ACC112 (cell line): Measurements from ENCODE around the gene KLHL42.

Source experiments
- H2AFZ ChIP-seq: fragments of 200-600 bp; sonication (generic); one replicate; pipeline ENCODE4 v1.6.0; 2017; ENCODE audit warnings: antibody characterized with exemption, low read length; ENCODE audit not compliant: unreplicated experiment
- H3K27ac ChIP-seq: fragments of 200-600 bp; sonication (generic); 2 replicates; pipeline ENCODE4 v1.5.1; 2014; ENCODE audit warnings: low read depth, mild to moderate bottlenecking, antibody characterized with exemption, low read length, moderate library complexity
- H3K27me3 ChIP-seq: fragments of 200-600 bp; sonication (generic); 2 replicates; pipeline ENCODE4 v1.6.1; 2014; ENCODE audit warnings: mild to moderate bottlenecking, antibody characterized with exemption, low read length, moderate library complexity, mixed read lengths; ENCODE audit not compliant: insufficient read depth
- H3K36me3 ChIP-seq: fragments of 200-600 bp; sonication (generic); 2 replicates; pipeline ENCODE4 v1.6.1; 2016; ENCODE audit warnings: mild to moderate bottlenecking, antibody characterized with exemption, low read length, moderate library complexity, mixed read lengths; ENCODE audit not compliant: insufficient read depth
- H3K4me1 ChIP-seq: fragments of 200-600 bp; sonication (generic); one replicate; pipeline ENCODE4 v1.6.1; 2016; ENCODE audit warnings: low read length, mixed read lengths; ENCODE audit not compliant: insufficient read depth, unreplicated experiment, control insufficient read depth
- H3K4me3 ChIP-seq: fragments of 200-600 bp; sonication (generic); 2 replicates; pipeline ENCODE4 v1.5.1; 2014; ENCODE audit warnings: mild to moderate bottlenecking, low read depth, low read length
- H3K79me2 ChIP-seq: fragments of 200-600 bp; sonication (generic); one replicate; pipeline ENCODE4 v1.6.0; 2016; ENCODE audit warnings: low read length; ENCODE audit not compliant: control insufficient read depth, unreplicated experiment, insufficient read depth

Gene KLHL42

GRCh38 chr12:27817766-27818165, 37.7 kb downstream of the KLHL42 start:
- no peak overlapping the region for H3K4me3 ChIP-seq
- no peak overlapping the region for H3K27ac ChIP-seq
- no peaks in the 10 kb centered on the region for H3K27me3 ChIP-seq
- H3K36me3 ChIP-seq, result no peaks in the 10 kb centered on the region
- H2AFZ ChIP-seq, result no peak overlapping the region
- H3K4me1 ChIP-seq, result peaks cover 21% of the 10 kb centered on the region
- H3K79me2 ChIP-seq, result no peaks in the 10 kb centered on the region

- Histone ChIP-seq H3K4me3 (no peak overlapping the region), H3K27ac (no peak overlapping the region), H3K27me3 (no peaks in the 10 kb centered on the region), H3K36me3 (no peaks in the 10 kb centered on the region), H3K79me2 (no peaks in the 10 kb centered on the region), H2AFZ (no peak overlapping the region), H3K4me1 (peaks cover 21% of the 10 kb centered on the region)
Observed at GRCh38 chr12:27818401-27818918, 38.4 kb downstream of the KLHL42 start.

- no peaks in the 10 kb centered on the region for H3K27me3 ChIP-seq
- peak overlapping the region; percentile 59 for H2AFZ ChIP-seq
- no peak overlapping the region for H3K27ac ChIP-seq
- H3K79me2 ChIP-seq, result no peaks in the 10 kb centered on the region
- peaks cover 21% of the 10 kb centered on the region for H3K4me1 ChIP-seq
- H3K36me3 ChIP-seq, result no peaks in the 10 kb centered on the region
- no peak overlapping the region for H3K4me3 ChIP-seq
Observed at GRCh38 chr12:27820564-27820963, 40.5 kb downstream of the KLHL42 start.

GRCh38 chr12:27821259-27821973, 41.4 kb downstream of the KLHL42 start:
- H3K36me3 ChIP-seq, result no peaks in the 10 kb centered on the region
- H3K4me3 ChIP-seq, result peak overlapping the region; percentile 31; the same call in 1 of the 2 replicates
- peak overlapping the region; percentile 67 for H3K27ac ChIP-seq
- H3K4me1 ChIP-seq, result peaks cover 21% of the 10 kb centered on the region
- H3K27me3 ChIP-seq, result no peaks in the 10 kb centered on the region
- H2AFZ ChIP-seq, result peak overlapping the region; percentile 59
- H3K79me2 ChIP-seq, result no peaks in the 10 kb centered on the region

- Histone ChIP-seq H3K36me3 (no peaks in the 10 kb centered on the region), H3K27me3 (no peaks in the 10 kb centered on the region), H3K4me3 (no peak overlapping the region), H3K27ac (peak overlapping the region; percentile 67), H2AFZ (no peak overlapping the region), H3K79me2 (no peaks in the 10 kb centered on the region), H3K4me1 (peaks cover 21% of the 10 kb centered on the region)
Observed at GRCh38 chr12:27822076-27822712, 42.2 kb downstream of the KLHL42 start.

GRCh38 chr12:27823038-27823437, 43.0 kb downstream of the KLHL42 start:
- Histone ChIP-seq H3K4me3 (no peak overlapping the region), H2AFZ (no peak overlapping the region), H3K36me3 (no peaks in the 10 kb centered on the region)

GRCh38 chr12:27824126-27824842, 44.3 kb downstream of the KLHL42 start:
- H3K36me3 ChIP-seq, result no peaks in the 10 kb centered on the region
- H3K4me1 ChIP-seq, result peaks cover 30% of the 10 kb centered on the region
- H3K79me2 ChIP-seq, result no peaks in the 10 kb centered on the region
- H2AFZ ChIP-seq, result no peak overlapping the region
- H3K4me3 ChIP-seq, result no peak overlapping the region
- no peaks in the 10 kb centered on the region for H3K27me3 ChIP-seq
- no peak overlapping the region for H3K27ac ChIP-seq

More at GRCh38 chr12:27823038-27823437, 43.0 kb downstream of the KLHL42 start:
- H3K4me1 ChIP-seq, result peaks cover 24% of the 10 kb centered on the region
- H3K79me2 ChIP-seq, result no peaks in the 10 kb centered on the region
- H3K27ac ChIP-seq, result no peak overlapping the region
- H3K27me3 ChIP-seq, result no peaks in the 10 kb centered on the region

- peaks cover 24% of the 10 kb centered on the region for H3K4me1 ChIP-seq
- no peak overlapping the region for H3K4me3 ChIP-seq
- no peak overlapping the region for H2AFZ ChIP-seq
- no peak overlapping the region for H3K27ac ChIP-seq
- no peaks in the 10 kb centered on the region for H3K36me3 ChIP-seq
- H3K79me2 ChIP-seq, result no peaks in the 10 kb centered on the region
- H3K27me3 ChIP-seq, result no peaks in the 10 kb centered on the region
Observed at GRCh38 chr12:27826076-27826475, 46.0 kb downstream of the KLHL42 start.

GRCh38 chr12:27828196-27828595, 48.2 kb downstream of the KLHL42 start:
- Histone ChIP-seq H3K4me1 (peaks cover 8% of the 10 kb centered on the region), H3K79me2 (no peaks in the 10 kb centered on the region), H2AFZ (no peak overlapping the region), H3K36me3 (no peaks in the 10 kb centered on the region), H3K27ac (no peak overlapping the region), H3K4me3 (no peak overlapping the region), H3K27me3 (no peaks in the 10 kb centered on the region)

GRCh38 chr12:27838543-27839185, 58.6 kb downstream of the KLHL42 start:
- no peaks in the 10 kb centered on the region for H3K79me2 ChIP-seq
- no peak overlapping the region for H2AFZ ChIP-seq
- no peak overlapping the region for H3K4me3 ChIP-seq
- H3K4me1 ChIP-seq, result peaks cover 6% of the 10 kb centered on the region
- no peak overlapping the region for H3K27ac ChIP-seq
- H3K36me3 ChIP-seq, result no peaks in the 10 kb centered on the region
- H3K27me3 ChIP-seq, result no peaks in the 10 kb centered on the region
